ENCODE data around the gene ZDHHC24. TPM values are rescaled to one million over a fixed set of nuclear protein-coding genes. Genes with fewer than 3 reads are reported as not detected.

Gene ZDHHC24
- total and polyA plus RNA-seq, 10 of the 15 experiments (the other 5 are each of a cell fraction or from before 2014, with no cell fraction given), result 0.86 to 17.5 (median 6.8) TPM

DNA sequence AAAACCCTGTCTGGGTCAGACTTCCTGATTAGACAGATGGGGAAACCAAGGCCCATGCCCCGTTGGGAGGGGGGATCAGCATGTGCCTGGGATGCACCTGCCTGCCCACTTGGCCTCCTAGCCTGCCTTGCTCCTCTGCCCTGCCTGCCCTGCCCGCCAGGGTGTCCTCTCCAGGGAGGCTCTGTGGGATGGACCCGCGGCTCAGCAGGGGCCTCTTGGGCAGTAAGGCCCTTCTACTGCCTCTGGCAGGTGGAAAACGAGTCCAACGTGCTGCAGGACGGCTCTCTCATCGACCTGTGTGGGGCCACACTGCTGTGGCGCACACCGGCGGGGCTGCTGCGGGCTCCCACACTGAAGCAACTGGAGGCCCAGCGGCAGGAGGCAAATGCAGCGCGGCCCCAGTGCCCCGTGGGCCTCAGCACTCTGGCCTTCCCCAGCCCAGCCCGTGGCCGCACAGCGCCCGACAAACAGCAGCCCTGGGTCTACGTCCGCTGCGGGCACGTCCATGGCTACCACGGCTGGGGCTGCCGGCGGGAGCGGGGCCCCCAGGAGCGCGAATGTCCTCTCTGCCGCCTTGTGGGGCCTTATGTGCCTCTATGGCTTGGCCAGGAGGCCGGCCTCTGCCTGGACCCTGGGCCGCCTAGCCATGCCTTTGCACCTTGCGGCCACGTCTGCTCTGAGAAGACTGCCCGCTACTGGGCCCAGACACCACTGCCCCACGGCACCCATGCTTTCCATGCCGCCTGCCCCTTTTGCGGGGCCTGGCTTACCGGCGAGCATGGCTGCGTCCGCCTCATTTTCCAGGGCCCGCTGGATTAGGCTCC, 70.3 kb downstream of the ZDHHC24 start:
- H3K4me1 ChIP-seq (ENCODE audit: control insufficient read depth, insufficient read depth, low read length), result no peaks in the 10 kb centered on the region
- no peak overlapping the region for H2AFZ ChIP-seq (ENCODE audit: control insufficient read depth, low read depth, low read length)
- ChIA-PET SMC1A (ENCODE audit: uncharacterized antibody, unreplicated experiment) (no interaction called here), POLR2A (no interaction called here), RAD21 (ENCODE audit: unreplicated experiment) (no interaction called here), CTCF (no interaction called here)
- H3K79me2 ChIP-seq (ENCODE audit: control insufficient read depth, insufficient read depth, low read length), result peaks cover 12% of the 10 kb centered on the region
- BruUV-seq (replicated peaks), result no TSS peak
- DNase-seq (ENCODE audit: low read depth, low spot score), result no peak
- no peak overlapping the region for H3K4me3 ChIP-seq
- no peak overlapping the region for H3K27ac ChIP-seq (ENCODE audit: control insufficient read depth, insufficient read depth)
- TF ChIP-seq SKIL (IDR thresholded peaks at IDR 0.05; ENCODE audit: low read depth, poor library complexity, severe bottlenecking), result no peak
- no peaks in the 10 kb centered on the region for H3K36me3 ChIP-seq (ENCODE audit: control insufficient read depth in 2 of 2, insufficient read depth in 2 of 2, low read length in 1 of 2)
- intact Hi-C loops (cut with micrococcal nuclease; ENCODE audit: unreplicated experiment) (no loop called here), in situ Hi-C loops (cut with MboI) (no loop called here)
- 93% methylated on average over 39 of the region's 44 CpGs for WGBS (ENCODE audit: insufficient coverage, insufficient replicate concordance, low lambda C conversion rate, missing lambda C conversion rate)
- no peaks in the 10 kb centered on the region for H4K20me1 ChIP-seq (ENCODE audit: control insufficient read depth, insufficient read depth)
- H3K4me2 ChIP-seq (ENCODE audit: control insufficient read depth, insufficient read depth), result no peak overlapping the region
- no peak overlapping the region for H3K9ac ChIP-seq (ENCODE audit: control insufficient read depth, insufficient read depth, low read length)
- no peaks in the 10 kb centered on the region for H3K9me3 ChIP-seq (replicated peaks; ENCODE audit: control insufficient read depth, insufficient read depth, low read length)
- FAIRE-seq, result no peak
- no peak for ATAC-seq
- no peaks in the 10 kb centered on the region for H3K27me3 ChIP-seq (replicated peaks in 1 of 2; ENCODE audit: control insufficient read depth in 2 of 2, insufficient read depth in 2 of 2, low read length in 1 of 2)

- ChIA-PET POLR2A (no interaction called here), CTCF (no interaction called here)
- H3K36me3 ChIP-seq (ENCODE audit: control insufficient read depth in 2 of 2, insufficient read depth in 2 of 2, low read length in 1 of 2), result no peaks in the 10 kb centered on the region
- no peak for TF ChIP-seq SIN3A (IDR thresholded peaks at IDR 0.05; ENCODE audit: low read depth, low read length)
- no peak for TF ChIP-seq MTA3 (IDR thresholded peaks at IDR 0.05; ENCODE audit: borderline replicate concordance, low read length)
- TF ChIP-seq SKIL (IDR thresholded peaks at IDR 0.05; ENCODE audit: low read depth, poor library complexity, severe bottlenecking), result no peak
- no peak for TF ChIP-seq SIX5 (IDR thresholded peaks at IDR 0.05; ENCODE audit: low read depth, low read length, severe bottlenecking)
- TF ChIP-seq, protein P1, sequence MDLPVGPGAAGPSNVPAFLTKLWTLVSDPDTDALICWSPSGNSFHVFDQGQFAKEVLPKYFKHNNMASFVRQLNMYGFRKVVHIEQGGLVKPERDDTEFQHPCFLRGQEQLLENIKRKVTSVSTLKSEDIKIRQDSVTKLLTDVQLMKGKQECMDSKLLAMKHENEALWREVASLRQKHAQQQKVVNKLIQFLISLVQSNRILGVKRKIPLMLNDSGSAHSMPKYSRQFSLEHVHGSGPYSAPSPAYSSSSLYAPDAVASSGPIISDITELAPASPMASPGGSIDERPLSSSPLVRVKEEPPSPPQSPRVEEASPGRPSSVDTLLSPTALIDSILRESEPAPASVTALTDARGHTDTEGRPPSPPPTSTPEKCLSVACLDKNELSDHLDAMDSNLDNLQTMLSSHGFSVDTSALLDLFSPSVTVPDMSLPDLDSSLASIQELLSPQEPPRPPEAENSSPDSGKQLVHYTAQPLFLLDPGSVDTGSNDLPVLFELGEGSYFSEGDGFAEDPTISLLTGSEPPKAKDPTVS (IDR thresholded peaks at IDR 0.05; ENCODE audit: low read depth, low read length), result no peak
- no peak for TF ChIP-seq GABPA (IDR thresholded peaks at IDR 0.05; ENCODE audit: low read depth)
Measured at GRCh38 chr11:66473608-66474515, 72.0 kb downstream of the ZDHHC24 start.

More at GRCh38 chr11:66473608-66474515, 72.0 kb downstream of the ZDHHC24 start:
- no peak overlapping the region for H3K4me3 ChIP-seq
- H3K4me2 ChIP-seq (ENCODE audit: control insufficient read depth, insufficient read depth), result no peak overlapping the region
- ATAC-seq (no peak), FAIRE-seq (no peak), DNase-seq (ENCODE audit: low read depth, low spot score) (no peak)
- ChIA-PET RAD21 (ENCODE audit: unreplicated experiment) (no interaction called here), SMC1A (ENCODE audit: uncharacterized antibody, unreplicated experiment) (interaction anchor here (0.9 kb wide), 1 partner anchor 35 kb away, joined by 3 read pairs; the partner anchor contains the start of gene MRPL11)
- intact Hi-C loops (cut with micrococcal nuclease; ENCODE audit: unreplicated experiment) (no loop called here), in situ Hi-C loops (cut with MboI) (no loop called here)
- 86% methylated on average over 20 of the region's 20 CpGs for WGBS (ENCODE audit: insufficient coverage, insufficient replicate concordance, low lambda C conversion rate, missing lambda C conversion rate)
- BruUV-seq (replicated peaks), result no TSS peak
- H2AFZ ChIP-seq (ENCODE audit: control insufficient read depth, low read depth, low read length), result no peak overlapping the region
- no peaks in the 10 kb centered on the region for H3K79me2 ChIP-seq (ENCODE audit: control insufficient read depth, insufficient read depth, low read length)
- no peaks in the 10 kb centered on the region for H3K9me3 ChIP-seq (replicated peaks; ENCODE audit: control insufficient read depth, insufficient read depth, low read length)
- H3K27me3 ChIP-seq (replicated peaks in 1 of 2; ENCODE audit: control insufficient read depth in 2 of 2, insufficient read depth in 2 of 2, low read length in 1 of 2), result no peaks in the 10 kb centered on the region
- no peak overlapping the region for H3K9ac ChIP-seq (ENCODE audit: control insufficient read depth, insufficient read depth, low read length)
- H3K27ac ChIP-seq (ENCODE audit: control insufficient read depth, insufficient read depth), result no peak overlapping the region
- H3K4me1 ChIP-seq (ENCODE audit: control insufficient read depth, insufficient read depth, low read length), result no peaks in the 10 kb centered on the region
- H4K20me1 ChIP-seq (ENCODE audit: control insufficient read depth, insufficient read depth), result no peaks in the 10 kb centered on the region

Measured in GM12878 (cell line).